Heart right ventricle (tissue), 16 donors: ENCODE measurements around the gene APPBP2. TPM values are rescaled to one million over a fixed set of nuclear protein-coding genes. Genes with fewer than 3 reads are reported as not detected.
"Not testable (repeated sequence)": the region's sequence is repeated elsewhere in the genome, so short reads cannot be mapped to it uniquely, and the experiment has no call there.

Source experiments
- ATAC-seq, 8 donors: fragments of 200-7000 bp; cut with Tn5 transposase; one replicate each; pipeline ENCODE4 v1.9.1; 2020; ENCODE audit warnings: mild to moderate bottlenecking in 8 of 8, moderate library complexity in 8 of 8, moderate number of reproducible peaks in 1 of 8
- DNase-seq, 2 donors: peaks; one replicate each; pipeline ENCODE4 v3.0.0-alpha.2; 2020
- H3K27ac ChIP-seq, 10 donors: fragments of 200-600 bp; sonication (generic) in 2 of 10; one replicate each; pipeline versions ENCODE4 v1.5.0 to v1.8.0; 2020 to 2022; ENCODE audit warnings: mild to moderate bottlenecking in 3 of 10
- H3K27me3 ChIP-seq, 7 donors: fragments of 200-600 bp; one replicate each; pipeline ENCODE4 v1.8.0; 2021 to 2022; ENCODE audit warnings: mild to moderate bottlenecking in 2 of 7
- H3K36me3 ChIP-seq, 9 donors: fragments of 200-600 bp; sonication (generic) in 1 of 9; one replicate each; pipeline versions ENCODE4 v1.5.0 to v1.8.0; 2020 to 2022; ENCODE audit warnings: mild to moderate bottlenecking in 2 of 9
- H3K4me1 ChIP-seq, 9 donors: fragments of 200-600 bp; sonication (generic) in 1 of 9; one replicate each; pipeline versions ENCODE4 v1.5.0 to v1.8.0; 2020 to 2022; ENCODE audit warnings: mild to moderate bottlenecking in 4 of 9
- H3K4me3 ChIP-seq, 10 donors: fragments of 200-600 bp; sonication (generic) in 2 of 10; one replicate each; pipeline versions ENCODE4 v1.5.0 to v1.8.0; 2020 to 2022; ENCODE audit warnings: mild to moderate bottlenecking in 7 of 10, moderate library complexity in 2 of 10
- H3K9me3 ChIP-seq, 11 donors: fragments of 200-600 bp in 10 of 11; sonication (generic) in 2 of 11; one replicate each; pipeline versions ENCODE4 v1.5.0 to v1.8.0; 2013 to 2022; ENCODE audit warnings: mild to moderate bottlenecking in 2 of 11, control low read depth in 1 of 11, moderate library complexity in 1 of 11
- WGBS, 2 donors: extraction: QIAGEN DNeasy Blood & Tissue Kit; methylation state at CpG; one replicate each; pipeline ENCODE4 v1.1.7; 2013; ENCODE audit warnings: inconsistent platforms in 1 of 2; 5-methylcytosine and 5-hydroxymethylcytosine counted together
- intact Hi-C, 10 donors: fragments of 100-400 bp; cut with DNase I; formaldehyde crosslinking; loops; one replicate each; pipeline versions ENCODE4 v1.11.1 to v1.14.2; 2022
- polyA plus RNA-seq, 2 donors: library from polyadenylated mRNA; stranded (reverse); fragments of 200-250 nt; gene quantifications; one replicate each; pipeline ENCODE4 v1.2.3, GENCODE V29; 2013
- total RNA-seq, 10 donors: library from RNA; stranded (reverse); fragmentation: NEBNext Ultra II Directional in 3 of 10; extraction: Animal tissue kit (Norgen Biotek cat#: 25700) in 3 of 10; gene quantifications; one replicate each; pipeline versions ENCODE4 v1.2.1 to v1.2.4, GENCODE V29; 2021 to 2023
- TF ChIP-seq, protein P1 (sequence below), 9 donors: fragments of 200-600 bp; sonication (generic) in 2 of 9; IDR thresholded peaks; one replicate each; pipeline versions ENCODE4 v1.5.0 to v1.8.0; 2021 to 2022; ENCODE audit warnings: antibody characterized with exemption in 9 of 9, mild to moderate bottlenecking in 5 of 9, moderate library complexity in 1 of 9
- donor health status: Arrhythmogenic right ventricular cardiomyopathy.
- donor health status: ischemic (EF 13 %, LVEDD 7.1; RV severe dilation, severe dysfunction).
- donor health status: healthy with polysubstance abuse.
- donor health status: DM: no; HTN: yes; CAD: no.
- donor health status: DM: no; HTN: no; CAD: no.
- donor health status: ischemic (EF 25% LVEDD 6.9; RV normal size, moderate dysfunction).
- donor health status: ischemic (EF 25% LVEDD 5.7; RV mildly dilated, moderate dysfunction).
- donor health status: healthy.
- donor health status: DM: yes; HTN: yes; CAD: no.
- donor health status: Ischemic cardiomyopathy.
- donor health status: ischemic (EF 35%, LVEDD 5.7; RV mildly dilated, moderate dysfunction).
- donor health status: nonischemic (EF 11% LVEDD 7.7; RV severe dilation, severe dysfunction).
- donor health status: DM: yes; HTN: yes; CAD: no.
- donor health status: PGD.
- donor health status: ischemic (EF 29% LVEDD 5.4; RV normal size, mild dysfunction).
- donor health status: nonischemic (EF 23%, LVEDD 6.1; RV moderate dilation, normal function).

Gene APPBP2
- total and polyA plus RNA-seq, 12 donors = 4.6 to 22.8 (median 17.2) TPM

DNA sequence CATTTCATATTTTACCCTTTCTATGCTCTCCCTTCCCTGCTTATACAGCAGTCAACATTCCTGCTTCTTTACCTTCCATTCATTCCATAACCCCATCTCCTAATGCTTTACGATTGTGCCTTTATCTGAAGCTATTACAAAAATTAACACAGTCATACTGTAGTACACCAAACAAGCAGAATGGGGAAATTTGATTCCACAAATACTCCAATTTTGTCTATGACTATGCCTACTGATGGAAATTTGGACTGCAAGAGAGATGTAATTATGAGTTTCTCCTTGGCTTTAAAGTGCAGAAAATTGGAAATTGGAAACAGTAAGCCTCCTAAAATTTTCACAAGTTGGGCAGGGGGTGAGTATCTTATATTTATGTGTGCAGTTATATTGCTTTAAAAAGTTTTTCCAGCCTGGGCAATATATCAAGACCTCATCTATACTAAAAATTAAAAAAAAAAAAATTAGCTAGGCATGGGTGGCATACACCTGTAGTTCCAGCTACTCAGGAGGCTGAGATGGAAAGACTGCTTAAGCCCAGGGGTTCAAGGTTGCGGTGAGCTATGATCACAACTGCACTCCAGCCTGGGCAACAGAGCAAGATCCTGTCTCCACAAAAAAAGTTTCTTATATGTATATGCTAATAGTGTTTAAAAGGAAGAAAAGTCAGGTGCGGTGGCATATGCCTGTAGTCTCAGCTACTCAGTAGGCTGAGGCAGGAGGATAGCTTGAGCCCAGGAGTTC is 3.0 kb downstream of the APPBP2 start:
- no peak overlapping the region for H3K27ac ChIP-seq
- TF ChIP-seq, protein P1, sequence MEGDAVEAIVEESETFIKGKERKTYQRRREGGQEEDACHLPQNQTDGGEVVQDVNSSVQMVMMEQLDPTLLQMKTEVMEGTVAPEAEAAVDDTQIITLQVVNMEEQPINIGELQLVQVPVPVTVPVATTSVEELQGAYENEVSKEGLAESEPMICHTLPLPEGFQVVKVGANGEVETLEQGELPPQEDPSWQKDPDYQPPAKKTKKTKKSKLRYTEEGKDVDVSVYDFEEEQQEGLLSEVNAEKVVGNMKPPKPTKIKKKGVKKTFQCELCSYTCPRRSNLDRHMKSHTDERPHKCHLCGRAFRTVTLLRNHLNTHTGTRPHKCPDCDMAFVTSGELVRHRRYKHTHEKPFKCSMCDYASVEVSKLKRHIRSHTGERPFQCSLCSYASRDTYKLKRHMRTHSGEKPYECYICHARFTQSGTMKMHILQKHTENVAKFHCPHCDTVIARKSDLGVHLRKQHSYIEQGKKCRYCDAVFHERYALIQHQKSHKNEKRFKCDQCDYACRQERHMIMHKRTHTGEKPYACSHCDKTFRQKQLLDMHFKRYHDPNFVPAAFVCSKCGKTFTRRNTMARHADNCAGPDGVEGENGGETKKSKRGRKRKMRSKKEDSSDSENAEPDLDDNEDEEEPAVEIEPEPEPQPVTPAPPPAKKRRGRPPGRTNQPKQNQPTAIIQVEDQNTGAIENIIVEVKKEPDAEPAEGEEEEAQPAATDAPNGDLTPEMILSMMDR (IDR thresholded peaks at IDR 0.05) = no peak
- H3K9me3 ChIP-seq = no peaks in the 10 kb centered on the region
- DNase-seq (no peak), ATAC-seq (no peak)
- no peaks in the 10 kb centered on the region for H3K27me3 ChIP-seq
- peak overlapping the region in 2 of 10 donors; percentile 73 to 79 for H3K4me3 ChIP-seq
- H3K36me3 ChIP-seq = peaks cover 0 to 37% (median 5%) of the 10 kb centered on the region in 9 donors
- intact Hi-C loops = loop anchor here in 1 of 10 donors (5.0 kb wide), 1 partner anchor 51 kb away; no protein-coding TSS in a partner anchor
- peaks cover 3 to 56% (median 44%) of the 10 kb centered on the region in 9 donors for H3K4me1 ChIP-seq
- WGBS, 2 donors = 83 to 85% methylated on average over 3 of the region's 3 CpGs

GRCh38 chr17:60519795-60520194 is 6.2 kb downstream of the APPBP2 start:
- H3K4me3 ChIP-seq = no peak overlapping the region
- intact Hi-C loops = loop anchor here in 1 of 10 donors (5.0 kb wide), 1 partner anchor 47 kb away; no protein-coding TSS in a partner anchor
- WGBS, 2 donors = 96% methylated on average over 4 of the region's 4 CpGs
- ATAC-seq (no peak), DNase-seq (no peak)
- H3K27me3 ChIP-seq = no peaks in the 10 kb centered on the region
- H3K36me3 ChIP-seq = peaks cover 0 to 52% (median 5%) of the 10 kb centered on the region in 9 donors
- H3K9me3 ChIP-seq = no peaks in the 10 kb centered on the region
- H3K27ac ChIP-seq = no peak overlapping the region
- TF ChIP-seq, protein P1 (IDR thresholded peaks at IDR 0.05) = no peak
- peaks cover 3 to 73% (median 32%) of the 10 kb centered on the region in 9 donors for H3K4me1 ChIP-seq

- ATAC-seq, DNase-seq, H3K27me3 ChIP-seq, intact Hi-C loops, H3K27ac ChIP-seq, H3K4me3 ChIP-seq, H3K9me3 ChIP-seq: not testable (repeated sequence)
- H3K4me1 ChIP-seq = peaks cover 0 to 38% (median 4%) of the 10 kb centered on the region in 9 donors
- H3K36me3 ChIP-seq = peaks cover 0 to 72% (median 8%) of the 10 kb centered on the region in 9 donors
- 95% methylated on average over 6 of the region's 6 CpGs for WGBS, 2 donors
Measured at GRCh38 chr17:60515683-60516082, 10.4 kb downstream of the APPBP2 start.

- ATAC-seq = not testable (repeated sequence)
Measured at GRCh38 chr17:60515199-60515598, 10.8 kb downstream of the APPBP2 start.

DNA sequence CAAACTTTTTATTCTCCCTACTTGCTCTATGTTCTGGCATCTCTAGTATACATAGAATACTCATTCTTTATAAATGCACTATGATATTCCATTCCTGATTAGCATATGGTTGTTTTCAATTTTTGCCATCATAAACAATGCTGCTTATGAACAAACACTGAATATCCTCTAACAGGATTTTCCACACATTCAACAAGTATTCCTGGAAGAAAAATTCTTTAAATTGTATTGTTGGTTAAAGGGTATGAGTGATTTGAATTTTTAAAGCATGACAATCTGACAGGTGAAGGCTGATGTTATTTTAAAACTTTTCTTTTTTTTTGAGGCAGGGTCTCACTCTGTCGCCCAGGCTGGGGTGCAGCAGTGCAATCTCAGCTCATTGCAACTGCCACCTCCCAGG is 11.5 kb downstream of the APPBP2 start:
- intact Hi-C loops = no loop called here
- no peaks in the 10 kb centered on the region for H3K9me3 ChIP-seq
- no peak for DNase-seq
- H3K4me1 ChIP-seq = peaks cover 0 to 36% (median 4%) of the 10 kb centered on the region in 9 donors
- TF ChIP-seq, protein P1 (IDR thresholded peaks at IDR 0.05) = no peak
- H3K27me3 ChIP-seq = no peaks in the 10 kb centered on the region
- peaks cover 0 to 67% (median 8%) of the 10 kb centered on the region in 9 donors for H3K36me3 ChIP-seq
- H3K27ac ChIP-seq = no peak overlapping the region
- ATAC-seq = no peak
- 96 to 100% methylated on average over 1 of the region's 1 CpG for WGBS, 2 donors
- H3K4me3 ChIP-seq = no peak overlapping the region

More at GRCh38 chr17:60515199-60515598, 10.8 kb downstream of the APPBP2 start:
- H3K27ac ChIP-seq, H3K4me3 ChIP-seq, DNase-seq, H3K27me3 ChIP-seq, intact Hi-C loops, H3K9me3 ChIP-seq: not testable (repeated sequence)
- Histone ChIP-seq H3K4me1 (peaks cover 0 to 36% (median 4%) of the 10 kb centered on the region in 9 donors), H3K36me3 (peaks cover 0 to 72% (median 8%) of the 10 kb centered on the region in 9 donors)
- WGBS, 2 donors = 95 to 97% methylated on average over 5 of the region's 5 CpGs
